DOHH2 (cell line): Measurements from ENCODE around the gene ZNF576.
A peak's percentile ranks its signal among the peaks of the same experiment; 100 is the strongest.

ENCODE experiments used
- H3F3A ChIP-seq: fragments of 200-600 bp; sonication (generic), shearing (Covaris generic); 2 replicates; pipeline ENCODE4 v1.6.0; 2016; ENCODE audit warnings: antibody characterized with exemption, mild to moderate bottlenecking; ENCODE audit not compliant: control insufficient read depth, insufficient read depth
- H3K27ac ChIP-seq: fragments of 200-600 bp; sonication (generic); 2 replicates; pipeline ENCODE4 v1.5.1; 2014; ENCODE audit warnings: low read depth, mild to moderate bottlenecking, low read length, moderate library complexity
- H3K27me3 ChIP-seq: fragments of 200-600 bp; sonication (generic); 2 replicates; pipeline ENCODE4 v1.6.1; 2014; ENCODE audit warnings: mild to moderate bottlenecking, low read length, mixed read lengths; ENCODE audit not compliant: control insufficient read depth
- H3K36me3 ChIP-seq: fragments of 200-600 bp; sonication (generic); 2 replicates; pipeline ENCODE4 v1.6.1; 2014; ENCODE audit warnings: mild to moderate bottlenecking, low read length, moderate library complexity, mixed read lengths; ENCODE audit not compliant: control insufficient read depth
- H3K4me1 ChIP-seq: fragments of 200-600 bp; sonication (generic); 2 replicates; pipeline ENCODE4 v1.6.1; 2014; ENCODE audit warnings: mild to moderate bottlenecking, low read length, mixed read lengths; ENCODE audit not compliant: control insufficient read depth
- H3K4me2 ChIP-seq: fragments of 200-600 bp; sonication (generic); 2 replicates; pipeline ENCODE4 v1.6.0; 2014; ENCODE audit warnings: mild to moderate bottlenecking, low read length, moderate library complexity
- H3K4me3 ChIP-seq: fragments of 200-600 bp; sonication (generic); 2 replicates; pipeline ENCODE4 v1.5.1; 2014; ENCODE audit warnings: mild to moderate bottlenecking, low read length, mixed read lengths
- H3K79me2 ChIP-seq: fragments of 200-600 bp; sonication (generic); 2 replicates; pipeline ENCODE4 v1.6.1; 2014; ENCODE audit warnings: mild to moderate bottlenecking, low read length, mixed read lengths; ENCODE audit not compliant: control insufficient read depth
- H3K9me2 ChIP-seq: fragments of 200-600 bp; sonication (generic); replicated peaks from 2 replicates; pipeline ENCODE4 v1.6.1; 2014; ENCODE audit warnings: mild to moderate bottlenecking, low read length, mixed read lengths; ENCODE audit not compliant: control insufficient read depth
- H3K9me3 ChIP-seq: fragments of 200-600 bp; sonication (generic); 2 replicates; pipeline ENCODE4 v1.6.1; 2014; ENCODE audit warnings: antibody characterized with exemption, low read length, mixed read lengths; ENCODE audit not compliant: control insufficient read depth, insufficient read depth
- H4K20me1 ChIP-seq: fragments of 200-600 bp; sonication (generic); 2 replicates; pipeline ENCODE4 v1.6.0; 2014; ENCODE audit warnings: low read depth, mild to moderate bottlenecking, antibody characterized with exemption, low read length, moderate library complexity; ENCODE audit not compliant: control insufficient read depth, insufficient read depth
- CTCF ChIP-seq: fragments of 200-600 bp; sonication (generic); IDR thresholded peaks from one replicate; pipeline ENCODE4 v1.5.1; 2014; ENCODE audit warnings: antibody characterized with exemption, mild to moderate bottlenecking, low read depth, low read length; ENCODE audit not compliant: poor library complexity, severe bottlenecking
- EZH2phosphoT487 ChIP-seq: fragments of 200-600 bp; sonication (generic); IDR thresholded peaks from 2 replicates; pipeline ENCODE4 v1.6.1; 2017; ENCODE audit warnings: borderline replicate concordance, mild to moderate bottlenecking, antibody characterized with exemption, low read length, moderate library complexity, mixed read lengths

ZNF576 gene

GRCh38 chr19:43560687-43561086 is 35.7 kb upstream of the ZNF576 start:
- H3K4me2 ChIP-seq: no peak overlapping the region
- no peak overlapping the region for H3K27ac ChIP-seq
- no peaks in the 10 kb centered on the region; the same call in 1 of the 2 replicates for H3F3A ChIP-seq
- TF ChIP-seq CTCF: peak; percentile 12
- TF ChIP-seq EZH2phosphoT487: no peak
- no peaks in the 10 kb centered on the region for H3K27me3 ChIP-seq
- no peaks in the 10 kb centered on the region for H3K9me2 ChIP-seq
- H3K9me3 ChIP-seq: no peaks in the 10 kb centered on the region
- no peaks in the 10 kb centered on the region for H4K20me1 ChIP-seq
- H3K79me2 ChIP-seq: peaks cover 10% of the 10 kb centered on the region
- peaks cover 37% of the 10 kb centered on the region for H3K36me3 ChIP-seq
- no peak overlapping the region for H3K4me3 ChIP-seq
- peaks cover 24% of the 10 kb centered on the region for H3K4me1 ChIP-seq

- Histone ChIP-seq H3K27ac (no peak overlapping the region), H3F3A (no peaks in the 10 kb centered on the region; the same call in 1 of the 2 replicates), H3K4me3 (no peak overlapping the region), H3K36me3 (peaks cover 34% of the 10 kb centered on the region), H3K4me2 (no peak overlapping the region), H3K79me2 (peaks cover 10% of the 10 kb centered on the region), H4K20me1 (no peaks in the 10 kb centered on the region), H3K9me2 (no peaks in the 10 kb centered on the region), H3K4me1 (peaks cover 24% of the 10 kb centered on the region), H3K9me3 (no peaks in the 10 kb centered on the region), H3K27me3 (no peaks in the 10 kb centered on the region)
- TF ChIP-seq EZH2phosphoT487: no peak
- TF ChIP-seq CTCF: no peak
Measured at GRCh38 chr19:43561139-43561970, 35.0 kb upstream of the ZNF576 start.

GRCh38 chr19:43562226-43562697 is 34.1 kb upstream of the ZNF576 start:
- Histone ChIP-seq H3K4me2 (peak overlapping the region; percentile 36), H3K79me2 (peaks cover 10% of the 10 kb centered on the region), H3K27ac (peak overlapping the region; percentile 41), H3K4me1 (peaks cover 24% of the 10 kb centered on the region), H3K4me3 (no peak overlapping the region), H3K27me3 (no peaks in the 10 kb centered on the region), H3K9me3 (no peaks in the 10 kb centered on the region), H4K20me1 (no peaks in the 10 kb centered on the region), H3K36me3 (peaks cover 34% of the 10 kb centered on the region), H3K9me2 (no peaks in the 10 kb centered on the region), H3F3A (no peaks in the 10 kb centered on the region; the same call in 1 of the 2 replicates)
- no peak for TF ChIP-seq CTCF
- TF ChIP-seq EZH2phosphoT487: no peak
